ENCODE results near the gene ARNT2.

DNA sequence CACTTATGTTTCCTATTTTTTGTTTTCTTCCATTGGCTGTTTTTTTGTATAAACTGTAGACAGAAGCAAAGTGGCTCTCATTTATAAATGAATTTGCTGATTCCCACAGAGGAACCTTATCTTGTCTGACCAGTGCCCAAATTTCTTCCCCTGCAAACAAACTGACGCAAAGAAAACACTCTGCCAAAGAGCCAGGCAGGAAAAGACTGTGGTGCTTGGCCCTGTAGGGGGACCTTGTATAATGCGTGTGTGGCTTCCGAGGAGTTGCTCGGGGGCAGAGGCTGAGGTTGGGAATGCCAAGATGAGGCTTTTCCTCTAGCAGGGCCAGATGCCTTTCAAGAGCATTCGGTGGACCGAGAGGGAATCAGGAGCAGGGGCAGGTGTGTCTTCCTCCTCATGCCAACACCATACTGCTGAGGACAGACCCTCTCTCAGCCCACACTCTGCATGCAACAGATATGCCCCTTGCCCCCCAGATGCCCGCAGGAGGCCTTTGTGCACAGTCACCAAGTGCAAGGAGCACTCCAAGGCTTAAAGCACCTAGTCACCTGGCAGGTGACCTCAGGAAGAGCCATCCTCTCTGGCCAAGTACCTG lies 186.7 kb downstream of the ARNT2 start:
- TF ChIP-seq, protein P1, sequence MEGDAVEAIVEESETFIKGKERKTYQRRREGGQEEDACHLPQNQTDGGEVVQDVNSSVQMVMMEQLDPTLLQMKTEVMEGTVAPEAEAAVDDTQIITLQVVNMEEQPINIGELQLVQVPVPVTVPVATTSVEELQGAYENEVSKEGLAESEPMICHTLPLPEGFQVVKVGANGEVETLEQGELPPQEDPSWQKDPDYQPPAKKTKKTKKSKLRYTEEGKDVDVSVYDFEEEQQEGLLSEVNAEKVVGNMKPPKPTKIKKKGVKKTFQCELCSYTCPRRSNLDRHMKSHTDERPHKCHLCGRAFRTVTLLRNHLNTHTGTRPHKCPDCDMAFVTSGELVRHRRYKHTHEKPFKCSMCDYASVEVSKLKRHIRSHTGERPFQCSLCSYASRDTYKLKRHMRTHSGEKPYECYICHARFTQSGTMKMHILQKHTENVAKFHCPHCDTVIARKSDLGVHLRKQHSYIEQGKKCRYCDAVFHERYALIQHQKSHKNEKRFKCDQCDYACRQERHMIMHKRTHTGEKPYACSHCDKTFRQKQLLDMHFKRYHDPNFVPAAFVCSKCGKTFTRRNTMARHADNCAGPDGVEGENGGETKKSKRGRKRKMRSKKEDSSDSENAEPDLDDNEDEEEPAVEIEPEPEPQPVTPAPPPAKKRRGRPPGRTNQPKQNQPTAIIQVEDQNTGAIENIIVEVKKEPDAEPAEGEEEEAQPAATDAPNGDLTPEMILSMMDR (IDR thresholded peaks at IDR 0.05; ENCODE audit: low read length) = no peak
- TF ChIP-seq EZH2 (optimal IDR thresholded peaks at IDR 0.05; ENCODE audit: low read depth, low read length) = no peak
